GM06990 (cell line): Measurements from ENCODE around the gene ATP1A3.
"Not testable (repeated sequence)": the region's sequence is repeated elsewhere in the genome, so short reads cannot be mapped to it uniquely, and the experiment has no call there.

Experiments
- DNase-seq: peaks from one replicate; pipeline ENCODE4 v3.0.0-alpha.2; 2011; ENCODE audit not compliant: insufficient read length; ENCODE audit errors: extremely low read depth
- H3K27me3 ChIP-seq: replicated peaks from 2 replicates; pipeline ENCODE4 v1.6.0; 2011; ENCODE audit warnings: low read length; ENCODE audit not compliant: control insufficient read depth, insufficient read depth
- H3K36me3 ChIP-seq: 2 replicates; pipeline ENCODE4 v1.5.1; 2011; ENCODE audit warnings: low read length; ENCODE audit not compliant: control insufficient read depth, insufficient read depth
- H3K4me3 ChIP-seq: replicated peaks from 2 replicates; pipeline ENCODE4 v1.5.1; 2011; ENCODE audit warnings: low read depth, mild to moderate bottlenecking, control low read depth, low read length
- CTCF ChIP-seq: IDR thresholded peaks from 2 replicates; pipeline ENCODE4 v1.5.1; 2011; ENCODE audit warnings: low read length, control low read depth, mild to moderate bottlenecking, inconsistent platforms; ENCODE audit not compliant: insufficient read depth, poor library complexity, severe bottlenecking

Gene ATP1A3

DNA sequence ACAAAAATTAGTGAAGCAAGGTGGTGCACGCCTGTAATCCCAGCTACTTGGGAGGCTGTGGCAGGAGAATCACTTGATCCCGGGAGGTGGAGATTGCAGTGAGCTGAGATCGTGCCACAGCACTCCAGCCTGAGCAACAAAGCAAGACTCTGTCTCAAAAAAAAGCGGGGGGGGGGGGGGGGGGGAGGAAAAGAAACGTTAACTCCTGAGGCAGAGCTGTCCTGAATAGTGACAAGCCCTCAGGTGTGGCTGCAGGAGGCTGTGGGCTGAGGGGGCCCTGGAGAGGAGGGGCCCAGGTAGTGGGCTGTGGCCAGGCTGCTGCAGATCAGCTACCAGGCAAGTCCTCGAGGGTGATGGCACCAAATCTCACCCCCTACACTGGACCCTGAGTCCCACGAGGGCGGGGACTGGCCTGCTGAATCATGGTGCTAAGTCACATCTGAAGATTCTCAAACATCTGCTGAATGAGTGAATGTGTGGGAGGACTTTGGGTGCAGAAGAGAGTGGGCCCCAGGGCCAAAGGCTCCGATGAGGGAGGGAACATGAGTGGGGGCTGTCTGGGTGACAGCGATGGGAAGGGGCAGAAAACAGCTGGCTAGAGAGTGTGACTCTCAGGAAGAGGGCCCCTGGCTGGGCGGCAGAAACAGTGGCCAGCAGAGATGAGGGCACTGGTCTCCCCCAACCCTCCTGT is 24.6 kb upstream of the ATP1A3 start:
- Histone ChIP-seq H3K36me3 (no peaks in the 10 kb centered on the region), H3K27me3 (no peaks in the 10 kb centered on the region; the same call in 1 of the 2 replicates), H3K4me3 (no peak overlapping the region)
- DNase-seq, result no peak
- no peak for TF ChIP-seq CTCF

DNA sequence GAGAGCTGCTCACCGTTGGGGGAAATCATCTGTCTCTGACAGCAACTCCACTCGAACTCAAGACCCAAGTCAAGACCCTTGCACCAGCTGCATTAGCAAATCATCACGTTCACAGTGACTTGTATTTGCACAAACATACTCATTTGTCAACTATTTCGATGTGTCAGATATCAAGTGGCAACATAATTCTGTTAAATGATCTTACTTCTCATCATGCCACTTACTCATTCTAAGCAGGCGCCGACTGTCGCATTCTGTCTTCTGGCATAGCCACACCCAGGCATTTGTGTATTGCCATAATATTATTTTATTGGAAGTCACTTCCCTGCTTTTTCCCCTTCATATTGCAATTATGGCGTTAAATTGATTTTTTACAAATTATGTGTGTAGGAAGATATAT is 23.0 kb upstream of the ATP1A3 start:
- TF ChIP-seq CTCF, result no peak
- H3K4me3 ChIP-seq, result no peak overlapping the region
- no peaks in the 10 kb centered on the region; the same call in 1 of the 2 replicates for H3K27me3 ChIP-seq
- no peaks in the 10 kb centered on the region for H3K36me3 ChIP-seq
- no peak for DNase-seq

DNA sequence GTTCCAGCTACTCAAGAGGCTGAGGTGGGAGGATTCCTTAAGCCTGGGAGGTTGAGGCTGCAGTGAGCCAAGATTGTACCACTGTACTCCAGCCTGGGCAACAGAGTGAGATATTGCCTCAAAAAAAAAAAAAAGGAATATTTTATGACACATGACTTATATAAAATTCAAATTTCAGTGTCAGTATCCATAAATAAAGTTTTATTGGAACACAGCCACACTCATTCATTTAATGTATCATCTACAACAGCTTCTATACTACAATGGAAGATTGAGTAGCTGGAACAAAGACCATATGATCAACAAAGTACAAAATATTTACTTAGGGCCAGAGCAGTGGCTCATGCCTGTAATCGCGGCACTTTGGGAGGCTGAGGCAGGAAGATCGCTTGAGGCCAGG is 18.7 kb upstream of the ATP1A3 start:
- H3K36me3 ChIP-seq, H3K27me3 ChIP-seq, DNase-seq, H3K4me3 ChIP-seq: not testable (repeated sequence)

DNA sequence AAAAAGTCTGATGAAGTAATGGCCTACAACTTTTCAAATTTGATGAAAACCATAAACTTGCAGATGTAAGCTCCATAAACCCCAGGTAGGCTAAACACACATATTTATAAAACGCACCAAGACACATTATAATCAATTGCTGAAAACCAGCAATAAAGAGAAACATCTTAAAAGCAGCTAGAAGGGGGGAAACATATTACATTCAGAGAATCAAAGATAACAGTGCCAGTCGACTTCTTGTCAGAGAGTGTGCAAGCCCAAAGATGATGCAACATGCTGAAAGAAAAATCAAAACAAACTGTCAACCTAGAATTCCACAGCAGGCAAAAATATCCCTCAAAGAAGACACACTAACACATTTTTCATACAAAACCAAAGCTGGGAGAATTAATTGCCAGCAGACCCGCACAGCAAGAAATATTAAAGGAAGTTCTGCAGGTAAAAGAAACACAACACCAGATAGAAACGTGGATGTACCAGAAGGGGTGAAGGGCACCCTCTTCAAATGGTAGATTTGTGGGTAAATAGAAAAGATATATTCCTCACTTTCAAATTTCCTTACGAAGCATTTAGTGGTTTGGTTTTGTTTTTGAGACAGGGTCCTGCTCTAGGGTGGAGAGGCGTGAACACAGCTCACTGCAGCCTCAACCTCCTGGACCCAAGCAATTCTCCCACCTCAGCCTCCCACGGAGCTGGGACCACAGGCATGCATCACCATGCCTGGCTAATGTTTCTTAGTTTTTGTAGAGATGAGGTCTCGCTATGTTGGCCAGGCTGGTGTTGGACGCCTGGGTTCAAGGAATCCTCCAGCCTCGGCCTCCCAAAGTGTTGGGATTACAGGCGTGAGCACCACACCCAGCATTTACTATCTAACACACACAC is 16.5 kb upstream of the ATP1A3 start:
- Histone ChIP-seq H3K36me3 (no peaks in the 10 kb centered on the region), H3K4me3 (no peak overlapping the region), H3K27me3 (no peaks in the 10 kb centered on the region)
- TF ChIP-seq CTCF, result no peak
- no peak for DNase-seq

- H3K4me3 ChIP-seq, result no peak overlapping the region
- no peaks in the 10 kb centered on the region for H3K36me3 ChIP-seq
- H3K27me3 ChIP-seq, result no peaks in the 10 kb centered on the region; the same call in 1 of the 2 replicates
- no peak for TF ChIP-seq CTCF
- DNase-seq, result no peak
These were observed 12.5 kb upstream of the ATP1A3 start for GRCh38 chr19:42006569-42006968.

DNA sequence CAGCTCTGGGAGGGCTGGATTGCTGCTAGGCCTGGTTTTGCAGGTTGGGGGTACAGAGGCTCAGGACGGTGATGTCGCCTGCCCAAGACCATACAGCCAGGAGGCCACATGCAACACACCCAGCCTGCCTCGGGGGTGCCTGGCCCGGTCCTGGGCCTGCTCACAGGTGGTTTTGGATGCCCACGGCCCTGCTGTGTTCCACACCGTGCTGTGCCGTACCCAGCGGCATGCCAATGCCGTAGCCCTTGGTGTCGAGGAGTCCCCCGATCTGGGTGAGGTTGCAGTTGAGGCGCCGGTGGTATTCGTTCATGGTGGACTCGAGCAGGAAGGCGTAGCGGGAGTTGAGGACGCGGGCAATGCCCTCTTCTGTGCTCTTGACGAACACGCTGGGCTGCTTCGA is 11.5 kb upstream of the ATP1A3 start:
- Histone ChIP-seq H3K4me3 (no peak overlapping the region), H3K27me3 (peaks cover 1% of the 10 kb centered on the region; the same call in 1 of the 2 replicates), H3K36me3 (no peaks in the 10 kb centered on the region)
- DNase-seq, result no peak
- TF ChIP-seq CTCF, result no peak
